Retinal pigment epithelial cell (primary cell): ENCODE measurements around the gene ST3GAL3.

Experiments
- DNase-seq: peaks from one replicate; pipeline ENCODE4 v3.0.0-alpha.2; 2010; ENCODE audit warnings: low read depth
- H3K4me3 ChIP-seq: 2 replicates; pipeline ENCODE4 v1.5.1; 2011; ENCODE audit warnings: mild to moderate bottlenecking, low read length, control low read depth, moderate library complexity
- CTCF ChIP-seq: conservative IDR thresholded peaks from 2 replicates; pipeline ENCODE4 v1.5.1; 2011; ENCODE audit warnings: low read depth, low read length, control low read depth, inconsistent platforms

The ST3GAL3 gene

GRCh38 chr1:43669878-43670277 lies 37.5 kb upstream of the ST3GAL3 start:
- DNase-seq = no peak
- TF ChIP-seq CTCF = no peak
- no peak overlapping the region for H3K4me3 ChIP-seq

GRCh38 chr1:43671193-43671592 lies 36.1 kb upstream of the ST3GAL3 start:
- DNase-seq = no peak
- no peak for TF ChIP-seq CTCF
- no peak overlapping the region for H3K4me3 ChIP-seq

- no peak for DNase-seq
- TF ChIP-seq CTCF = no peak
- H3K4me3 ChIP-seq = no peak overlapping the region
Observed at GRCh38 chr1:43671626-43672330, 35.6 kb upstream of the ST3GAL3 start.

GRCh38 chr1:43673261-43673660 lies 34.1 kb upstream of the ST3GAL3 start:
- TF ChIP-seq CTCF = no peak
- DNase-seq = no peak
- H3K4me3 ChIP-seq = no peak overlapping the region

- DNase-seq = no peak
- TF ChIP-seq CTCF = no peak
- no peak overlapping the region for H3K4me3 ChIP-seq
Observed at GRCh38 chr1:43678940-43679339, 28.4 kb upstream of the ST3GAL3 start.

GRCh38 chr1:43683560-43683959 lies 23.8 kb upstream of the ST3GAL3 start:
- no peak overlapping the region for H3K4me3 ChIP-seq
- TF ChIP-seq CTCF = no peak
- DNase-seq = no peak

GRCh38 chr1:43686801-43687200 lies 20.5 kb upstream of the ST3GAL3 start:
- no peak overlapping the region for H3K4me3 ChIP-seq
- TF ChIP-seq CTCF = no peak
- DNase-seq = no peak
